Stimulated activated CD8-positive, alpha-beta memory T cell treated with anti-CD3 and anti-CD28 coated beads, Interleukin-15, amount 100 ng/mL, for 24 hours (primary cell): ENCODE measurements around the gene PLXNB2.

Experiments
- DNase-seq: peaks from one replicate; pipeline ENCODE4 v3.0.0-alpha.2; 2020; ENCODE audit warnings: low read depth

PLXNB2 gene

DNA sequence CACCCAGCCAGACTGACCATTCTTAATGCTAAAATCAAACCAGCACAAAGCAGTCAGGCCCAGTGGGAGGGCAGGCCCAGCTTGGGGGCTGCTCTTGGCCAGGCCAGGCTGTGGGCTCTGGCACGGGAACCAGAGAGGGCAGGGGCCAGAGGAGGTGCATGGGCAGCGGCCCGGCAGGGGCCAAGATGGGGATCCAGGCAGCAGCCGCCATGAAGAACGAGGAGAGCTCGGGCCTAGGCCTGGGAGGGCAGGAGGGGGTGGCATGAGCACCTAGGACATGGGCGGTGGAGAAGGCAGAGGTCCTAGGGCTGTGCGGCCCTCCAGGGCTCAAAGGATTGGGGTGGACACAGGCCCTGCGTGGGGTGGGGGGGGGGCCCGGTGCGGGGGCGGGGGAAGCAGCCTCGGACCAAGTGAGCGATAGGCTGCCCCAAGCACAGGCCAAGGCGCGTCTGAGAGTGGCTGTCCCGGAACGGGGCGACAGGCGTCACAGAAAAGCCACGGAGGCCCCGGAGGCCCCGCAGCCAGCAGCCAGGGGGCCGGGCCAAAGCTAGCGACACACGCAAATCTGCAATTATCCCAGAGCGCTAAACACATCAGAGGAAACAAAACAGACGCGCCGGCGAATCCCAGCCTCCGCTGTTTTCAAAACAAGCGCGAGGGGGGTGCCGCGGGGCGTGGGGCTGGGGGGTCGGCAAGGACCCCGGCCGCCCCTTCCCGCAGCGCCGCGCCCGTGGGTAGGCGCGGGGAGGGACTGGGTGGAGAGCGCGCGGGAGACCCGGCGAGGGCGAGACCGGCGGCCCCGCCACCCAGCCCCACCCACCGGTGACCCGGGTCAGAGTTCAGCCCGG lies 8.3 kb downstream of the PLXNB2 start:
- no peak for DNase-seq

DNA sequence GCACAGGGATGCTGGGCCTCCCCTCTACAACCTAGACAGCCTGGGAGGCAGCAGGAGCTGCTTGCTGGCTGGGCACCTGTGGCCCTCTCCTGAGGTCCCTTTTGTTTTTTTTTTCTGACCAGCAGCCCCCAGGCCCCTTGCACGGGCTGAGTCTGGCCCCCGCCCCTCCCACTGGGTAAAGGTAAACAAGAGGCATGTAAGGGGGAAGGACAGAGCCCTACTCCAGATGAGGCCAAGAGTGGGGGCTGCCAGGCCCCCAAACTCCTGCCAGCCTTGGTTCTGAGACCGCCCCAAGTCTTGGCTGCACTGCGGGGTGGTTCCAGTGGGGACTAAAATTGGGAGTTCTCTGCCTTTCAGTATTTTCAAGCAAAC lies 9.2 kb downstream of the PLXNB2 start:
- no peak for DNase-seq

GRCh38 chr22:50297510-50298265 lies 9.8 kb downstream of the PLXNB2 start:
- no peak for DNase-seq

- no peak for DNase-seq
Observed at GRCh38 chr22:50296658-50297490, 10.6 kb downstream of the PLXNB2 start.

DNA sequence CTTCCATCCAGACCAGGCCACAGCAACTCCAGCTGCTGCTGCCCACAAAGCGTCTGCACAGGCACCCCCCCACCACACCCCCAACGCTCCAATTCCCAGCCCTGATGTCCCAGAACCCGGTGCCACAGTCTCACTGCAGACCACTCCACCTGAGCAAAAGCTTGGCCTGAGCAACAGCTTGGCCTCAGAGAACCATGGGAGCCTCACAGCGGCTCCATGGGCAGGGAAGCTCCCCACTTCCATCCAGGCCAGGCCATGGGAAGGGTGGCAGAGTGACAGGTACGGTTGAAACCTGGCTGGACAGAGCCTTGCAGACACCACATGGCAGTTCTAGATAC lies 13.2 kb downstream of the PLXNB2 start:
- DNase-seq = no peak

DNA sequence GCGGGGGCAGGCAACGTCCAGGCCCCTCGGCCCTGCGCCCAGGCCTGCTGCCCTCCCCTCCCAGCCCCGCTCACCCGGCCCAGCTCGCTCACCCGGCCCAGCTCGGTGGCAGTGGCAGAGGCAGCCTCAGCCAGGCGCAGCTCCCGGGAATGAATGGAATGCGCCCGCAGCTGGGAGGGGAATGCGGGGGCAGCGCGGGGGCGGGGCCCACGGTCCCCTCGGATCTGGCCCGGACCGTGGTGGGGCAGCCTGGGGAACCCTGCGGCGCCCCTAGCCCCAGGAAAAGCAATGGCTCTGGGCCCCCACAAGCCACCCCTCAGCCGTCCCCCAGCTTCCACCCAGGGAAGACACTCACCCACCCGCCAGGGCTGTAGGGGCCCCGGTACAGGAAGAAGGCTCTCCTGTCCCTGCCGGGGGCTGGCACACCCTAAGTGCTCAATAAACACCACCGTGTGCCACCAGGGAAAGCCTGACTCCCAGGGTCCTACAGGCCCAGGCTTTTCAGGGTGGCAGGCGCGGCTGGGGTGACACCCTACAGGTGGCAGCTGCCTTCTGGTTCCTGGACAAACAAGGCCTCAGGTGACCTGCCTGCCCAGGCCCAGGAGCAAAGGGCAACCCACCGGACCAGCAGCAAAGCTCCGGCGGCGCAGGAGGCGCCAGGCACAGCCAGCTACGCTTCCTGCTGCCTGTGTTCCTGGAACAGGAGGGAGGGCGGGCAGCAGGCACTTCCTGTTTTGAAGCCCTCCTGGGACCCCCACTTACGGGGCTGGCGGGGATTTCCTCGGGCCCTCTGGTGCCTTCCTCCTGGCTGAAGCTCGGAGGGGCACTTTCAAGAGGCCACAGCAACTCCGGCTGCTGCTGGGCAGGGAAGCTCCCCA lies 13.8 kb downstream of the PLXNB2 start:
- no peak for DNase-seq

DNA sequence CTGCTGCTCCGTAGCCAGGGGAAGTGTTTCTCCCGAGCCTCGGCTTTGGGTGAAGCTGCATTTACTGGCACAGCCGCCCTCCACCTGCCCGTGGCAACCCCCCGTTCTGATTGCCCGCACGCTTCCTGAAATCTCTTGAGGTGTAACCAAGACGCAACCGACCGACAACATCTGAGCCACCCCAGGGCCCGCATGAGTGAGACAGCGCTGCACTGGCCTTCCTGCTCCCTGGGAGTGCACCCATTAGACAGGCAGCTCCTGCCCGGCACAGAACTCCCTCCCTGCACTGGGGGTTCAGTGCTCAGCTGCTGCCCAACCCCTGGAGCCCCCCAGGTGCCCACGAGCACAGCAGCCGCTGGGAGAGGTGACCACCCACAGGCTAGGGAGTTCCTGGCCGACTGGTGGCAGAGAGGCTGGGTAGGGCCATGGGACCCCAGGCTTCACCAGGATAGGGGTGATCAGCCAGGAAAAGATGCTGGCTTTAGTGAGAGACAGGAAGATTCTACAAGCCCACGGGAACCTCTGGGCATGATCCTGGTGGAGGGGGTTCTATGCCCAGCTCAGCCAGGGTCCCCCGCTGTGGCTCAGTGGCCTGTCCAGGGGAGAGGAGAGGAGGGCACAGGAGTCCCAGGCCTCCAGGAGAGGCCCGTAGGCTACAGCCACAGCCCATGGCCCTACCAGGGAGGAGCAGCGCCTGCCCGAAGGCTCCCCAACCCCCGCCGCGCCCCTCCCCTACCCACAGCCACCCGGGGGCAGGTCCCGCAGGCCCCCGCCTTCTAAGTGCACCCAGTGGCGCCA lies 14.6 kb downstream of the PLXNB2 start:
- DNase-seq = no peak

DNA sequence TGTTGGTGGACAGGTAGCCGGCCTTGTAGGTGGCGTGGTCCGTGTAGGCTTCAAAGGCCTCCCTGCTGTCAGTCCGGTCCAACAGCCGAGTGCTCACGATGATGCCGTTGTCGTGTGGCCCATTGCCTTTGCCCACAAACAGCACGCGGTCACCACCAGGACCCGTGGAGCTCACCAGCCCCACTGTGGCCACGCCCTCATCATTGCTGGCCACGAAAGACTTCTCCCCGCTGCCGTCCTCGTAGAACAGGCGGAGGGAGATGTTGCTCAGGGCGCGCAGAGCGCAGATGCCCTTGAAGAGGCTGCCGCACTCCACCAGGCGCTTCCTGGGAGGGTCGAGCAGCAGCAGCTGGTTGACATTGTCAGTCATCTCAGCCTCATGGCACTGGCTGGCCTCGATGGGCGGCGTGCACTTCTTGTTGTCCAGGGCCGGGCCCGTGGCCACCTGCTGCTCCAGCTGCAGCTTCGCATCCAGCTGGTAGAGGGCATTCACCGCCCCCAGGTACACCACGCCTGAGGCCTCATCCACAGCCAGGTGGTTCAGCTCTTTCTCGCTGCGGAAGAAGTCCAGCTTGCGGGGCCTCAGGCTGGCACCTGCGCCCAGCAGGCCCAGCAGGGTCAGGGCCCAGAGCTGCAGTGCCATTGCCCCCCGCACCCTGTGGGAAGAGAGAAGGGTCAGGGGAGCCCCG lies 17.4 kb downstream of the PLXNB2 start:
- no peak for DNase-seq

GRCh38 chr22:50289151-50289941 lies 18.1 kb downstream of the PLXNB2 start:
- DNase-seq = no peak

DNA sequence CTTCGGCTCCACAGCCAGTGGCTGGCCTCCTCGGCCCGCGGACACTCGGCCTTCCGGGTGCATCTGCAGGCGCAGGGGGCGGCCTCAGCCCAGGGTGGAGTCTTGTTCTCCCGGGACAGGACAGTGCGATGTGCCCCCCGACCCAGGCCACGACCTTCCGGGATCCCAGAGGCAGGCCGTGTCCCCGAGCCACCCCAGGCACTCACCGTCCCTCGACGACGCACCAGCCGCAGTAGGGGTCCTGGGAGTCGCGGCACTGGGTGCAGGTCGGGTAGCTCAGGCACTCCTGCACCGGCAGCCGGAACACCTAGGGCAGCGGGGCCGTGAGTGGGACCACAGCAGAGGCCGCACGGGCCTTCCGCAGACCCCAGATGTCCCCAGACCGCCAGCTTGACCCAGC lies 19.7 kb downstream of the PLXNB2 start:
- DNase-seq = no peak

DNA sequence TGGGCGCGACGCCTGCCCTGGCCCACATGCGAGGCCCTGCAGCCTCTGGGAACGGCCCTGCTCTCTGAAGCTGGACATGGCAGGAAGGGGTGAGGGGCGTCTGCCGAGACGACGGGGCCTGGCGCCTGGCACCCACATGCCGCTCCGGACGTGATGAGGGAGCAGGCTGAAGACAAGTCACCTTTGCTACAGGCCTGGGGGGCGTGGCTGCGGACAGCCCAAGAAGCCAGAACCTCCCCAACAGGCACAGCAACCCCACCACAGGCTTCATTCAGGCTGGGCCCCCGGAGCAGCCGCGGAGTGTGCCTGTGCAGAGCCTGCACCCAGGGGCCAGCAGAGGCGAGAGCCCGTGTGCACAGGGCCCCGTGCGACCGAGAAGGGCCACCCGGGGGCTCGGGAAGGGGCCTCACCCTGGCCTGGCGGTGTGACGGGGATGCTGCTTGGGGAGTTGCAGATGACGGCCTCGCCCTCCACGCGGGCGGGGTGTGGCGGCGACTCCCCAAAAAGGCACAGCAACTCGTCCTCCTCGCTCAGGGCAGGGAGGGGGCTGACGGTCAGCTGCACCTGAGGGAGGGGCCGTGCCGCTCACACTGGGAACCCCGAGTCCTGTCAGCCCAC lies 20.6 kb downstream of the PLXNB2 start:
- DNase-seq = no peak

GRCh38 chr22:50286275-50286674 lies 21.2 kb downstream of the PLXNB2 start:
- no peak for DNase-seq

GRCh38 chr22:50285568-50286229 lies 21.7 kb downstream of the PLXNB2 start:
- DNase-seq = no peak

- DNase-seq = no peak
Observed at GRCh38 chr22:50284479-50284878, 23.0 kb downstream of the PLXNB2 start.

- DNase-seq = no peak
Observed at GRCh38 chr22:50283821-50284220, 23.6 kb downstream of the PLXNB2 start.

- DNase-seq = no peak
Observed at GRCh38 chr22:50282361-50283155, 24.9 kb downstream of the PLXNB2 start.

DNA sequence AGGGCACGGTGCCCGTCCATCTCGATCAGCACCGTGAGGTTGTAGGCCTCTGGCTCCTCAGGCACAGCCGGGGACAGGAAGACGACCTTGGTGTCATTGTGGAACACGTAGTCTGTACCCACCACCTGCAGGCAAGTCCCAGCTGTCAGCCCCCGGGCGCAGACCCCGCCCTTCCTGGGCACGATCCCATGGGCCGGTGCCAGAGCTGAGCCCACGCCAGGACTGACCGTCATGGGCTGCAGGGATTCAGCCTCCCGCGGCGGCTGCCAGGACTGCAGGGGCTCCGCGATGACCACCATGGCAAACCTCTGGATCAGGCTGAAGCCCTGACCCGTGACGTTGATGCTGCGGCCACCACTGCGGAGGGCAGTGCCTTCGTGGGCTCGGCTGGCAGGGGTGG lies 25.5 kb downstream of the PLXNB2 start:
- DNase-seq = no peak

DNA sequence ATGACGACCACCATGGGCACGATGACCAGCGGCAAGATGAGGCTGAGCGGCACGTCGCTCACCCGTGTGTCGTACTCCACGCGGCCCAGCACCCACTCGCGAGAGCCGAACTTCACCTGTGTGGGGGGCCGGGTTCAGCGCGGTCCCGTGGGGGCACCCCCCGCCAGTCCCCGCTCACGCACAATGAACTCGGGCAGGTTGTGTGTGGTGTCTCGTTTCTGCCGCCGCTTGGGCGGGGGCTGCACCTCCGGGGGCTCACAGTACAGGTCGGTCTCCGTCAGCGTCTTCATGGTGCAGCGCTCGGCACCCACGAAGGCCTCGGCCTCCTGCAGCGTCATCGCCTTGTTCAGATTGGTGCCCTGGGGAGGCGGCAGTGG lies 26.1 kb downstream of the PLXNB2 start:
- DNase-seq = no peak
